ENCODE measurements around the gene NTN4.

NTN4 gene

GRCh38 chr12:95653771-95654546 is 136.6 kb downstream of the NTN4 start:
- DNase-seq = peak; percentile 88

- DNase-seq = no peak
Observed at GRCh38 chr12:95651681-95652080, 138.9 kb downstream of the NTN4 start.

DNA sequence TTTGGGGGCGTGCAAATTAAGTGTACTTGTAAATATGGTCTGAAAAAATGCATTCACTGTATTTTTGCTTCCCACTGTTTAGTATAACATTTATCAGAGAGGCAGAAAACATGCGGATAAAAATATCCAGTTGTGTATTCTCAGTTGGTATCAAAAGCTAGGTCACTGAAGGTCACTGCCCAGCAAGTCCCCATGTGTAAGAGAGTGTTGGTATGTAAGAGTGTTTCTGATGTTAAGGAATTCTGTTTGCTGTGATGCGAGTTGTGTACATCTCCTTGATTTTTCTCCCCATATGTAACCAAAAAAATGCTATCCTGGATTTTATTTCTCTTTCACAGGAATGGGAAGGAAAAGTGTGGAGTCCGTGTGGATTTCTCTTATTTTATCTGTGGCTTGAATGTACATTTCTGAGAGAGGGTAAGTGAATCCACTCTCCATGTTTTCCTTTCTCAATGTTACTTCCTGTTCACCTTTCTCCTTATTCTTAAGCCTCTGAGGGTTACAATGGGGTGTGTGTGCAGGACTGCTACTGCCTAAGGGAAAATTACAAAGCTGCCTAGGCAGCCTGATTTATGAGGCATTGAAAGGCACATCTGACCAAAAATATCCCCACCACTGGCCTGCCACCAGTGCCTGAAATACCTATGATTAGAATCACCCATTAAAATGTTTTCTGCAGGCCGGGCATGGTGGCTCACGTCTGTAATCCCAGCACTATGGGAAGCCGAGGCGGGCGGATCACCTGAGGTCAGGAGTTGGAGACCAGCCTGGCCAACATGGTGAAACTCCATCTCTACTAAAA is 141.4 kb downstream of the NTN4 start:
- peak; percentile 12 for DNase-seq

GRCh38 chr12:95646781-95647190 is 143.8 kb downstream of the NTN4 start:
- DNase-seq = peak; percentile 5

DNA sequence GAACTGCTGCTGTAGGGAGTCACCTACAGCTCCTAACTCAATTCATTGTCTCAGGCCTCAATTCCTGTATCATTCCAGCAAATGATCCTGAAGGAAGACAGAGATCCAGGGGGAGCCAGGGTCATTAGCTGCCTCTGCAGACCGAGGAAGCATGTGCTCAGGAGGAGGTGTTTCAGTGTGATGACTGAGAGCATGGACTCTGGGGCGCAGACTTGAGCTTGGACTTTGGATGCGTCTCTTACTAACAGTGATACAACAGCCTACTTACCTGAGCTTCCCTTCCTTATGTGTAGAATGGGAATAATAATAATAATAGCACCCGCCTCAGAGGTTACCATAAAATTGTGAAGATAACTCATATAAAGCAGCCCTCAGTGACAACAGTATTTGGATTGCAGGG is 147.3 kb downstream of the NTN4 start:
- no peak for DNase-seq

- no peak for DNase-seq
Observed at GRCh38 chr12:95642583-95642982, 148.0 kb downstream of the NTN4 start.

DNA sequence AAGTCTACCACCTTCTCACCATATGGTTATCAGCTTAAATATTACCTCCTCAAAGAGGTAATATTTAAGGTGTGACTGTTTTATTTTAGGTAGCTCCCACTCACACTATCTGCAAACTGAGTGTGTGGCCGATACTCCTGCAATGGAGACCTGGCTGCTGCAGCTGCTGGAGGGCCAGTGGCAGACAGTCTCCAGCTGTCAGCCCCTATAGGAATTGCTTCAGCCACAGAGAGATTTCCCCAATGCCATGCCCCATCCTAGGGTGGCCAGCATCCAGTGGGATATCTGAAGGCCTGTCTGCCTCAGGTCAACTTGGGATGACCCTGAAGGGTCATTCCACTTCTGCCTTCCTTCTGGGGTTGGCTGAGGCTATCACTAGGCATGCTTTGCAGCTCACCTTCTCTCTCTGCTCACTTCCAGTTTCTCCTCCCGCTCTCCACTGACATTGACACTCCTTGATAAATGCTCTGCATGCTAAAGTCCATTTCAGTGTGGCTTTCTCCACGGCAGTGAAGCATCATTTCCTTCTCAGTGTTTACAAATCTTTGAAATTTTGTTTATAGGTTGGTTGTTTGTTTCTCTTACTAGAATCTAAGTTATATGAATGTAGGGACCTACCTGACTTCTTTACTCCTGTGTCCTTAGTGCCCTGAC is 149.1 kb downstream of the NTN4 start:
- DNase-seq = no peak

DNA sequence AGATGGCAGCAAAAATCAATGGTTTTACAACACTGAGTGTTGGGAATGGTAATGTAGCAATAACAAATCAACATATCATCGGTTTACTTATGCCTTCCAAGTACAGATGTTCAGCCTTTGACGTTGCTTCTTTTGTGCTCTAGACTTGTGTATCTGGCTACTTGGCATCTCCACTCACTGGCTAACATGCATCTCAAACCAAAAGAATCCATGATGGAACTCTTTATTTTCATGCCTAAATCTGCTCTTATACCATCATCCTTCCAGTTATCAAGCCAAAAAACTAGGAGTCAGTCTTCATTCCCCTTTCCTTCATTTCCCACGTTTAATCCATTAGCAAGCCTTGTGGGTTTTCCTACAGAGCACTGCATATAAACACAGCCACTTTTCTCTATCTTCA is 150.0 kb downstream of the NTN4 start:
- DNase-seq = no peak

DNA sequence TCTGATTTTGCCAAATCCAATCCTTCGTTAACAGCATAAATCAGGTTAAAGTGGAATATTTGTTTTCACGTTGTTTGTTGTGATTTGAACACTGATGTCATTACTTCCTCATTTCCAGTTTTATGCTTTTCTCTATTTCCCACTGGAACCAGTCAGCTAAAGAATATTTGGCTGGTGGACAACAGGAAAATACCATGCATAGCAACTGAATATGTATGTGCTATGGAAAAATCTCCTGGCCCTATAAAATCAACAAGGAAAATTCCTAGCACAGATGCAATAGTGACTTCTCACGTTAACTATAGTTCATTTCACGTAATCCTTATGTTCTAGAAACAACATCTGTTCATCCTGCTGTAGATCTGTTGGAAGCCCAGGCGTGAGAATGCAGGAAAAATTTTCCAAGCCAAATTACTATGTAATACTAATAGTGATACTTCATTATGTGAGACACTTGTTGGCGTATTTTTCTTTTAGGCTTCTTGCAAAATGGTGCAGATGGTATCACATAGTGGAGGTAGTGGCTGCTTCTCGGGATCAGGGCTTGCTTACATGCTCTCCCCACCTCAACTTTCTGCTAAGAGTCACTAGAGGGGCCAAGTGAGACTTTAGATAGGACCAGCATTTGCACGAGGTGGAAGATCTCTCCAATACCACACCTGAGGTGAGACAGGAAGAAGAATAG is 153.0 kb downstream of the NTN4 start:
- peak; percentile 89 for DNase-seq

DNA sequence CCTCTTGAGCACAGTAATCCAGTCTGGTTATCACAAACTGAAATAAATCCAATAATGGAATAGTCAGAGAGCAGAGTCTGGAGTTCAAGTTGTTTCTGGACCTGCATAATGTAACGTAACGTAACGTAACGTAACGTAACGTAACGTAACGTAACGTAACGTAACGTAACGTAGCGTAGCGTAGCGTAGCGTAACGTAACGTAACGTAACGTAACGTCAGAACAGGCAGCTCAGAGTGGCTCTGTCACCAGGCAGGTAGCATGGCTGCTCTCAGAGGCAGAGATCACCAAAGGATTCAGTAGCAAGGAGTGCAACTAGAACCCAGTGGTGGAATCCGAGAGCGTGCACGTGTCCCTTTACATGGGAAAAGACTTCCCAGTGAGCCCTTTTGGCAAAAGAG is 153.6 kb downstream of the NTN4 start:
- DNase-seq = no peak

- peak; percentile 34 for DNase-seq
Observed at GRCh38 chr12:95634622-95635621, 155.6 kb downstream of the NTN4 start.

DNA sequence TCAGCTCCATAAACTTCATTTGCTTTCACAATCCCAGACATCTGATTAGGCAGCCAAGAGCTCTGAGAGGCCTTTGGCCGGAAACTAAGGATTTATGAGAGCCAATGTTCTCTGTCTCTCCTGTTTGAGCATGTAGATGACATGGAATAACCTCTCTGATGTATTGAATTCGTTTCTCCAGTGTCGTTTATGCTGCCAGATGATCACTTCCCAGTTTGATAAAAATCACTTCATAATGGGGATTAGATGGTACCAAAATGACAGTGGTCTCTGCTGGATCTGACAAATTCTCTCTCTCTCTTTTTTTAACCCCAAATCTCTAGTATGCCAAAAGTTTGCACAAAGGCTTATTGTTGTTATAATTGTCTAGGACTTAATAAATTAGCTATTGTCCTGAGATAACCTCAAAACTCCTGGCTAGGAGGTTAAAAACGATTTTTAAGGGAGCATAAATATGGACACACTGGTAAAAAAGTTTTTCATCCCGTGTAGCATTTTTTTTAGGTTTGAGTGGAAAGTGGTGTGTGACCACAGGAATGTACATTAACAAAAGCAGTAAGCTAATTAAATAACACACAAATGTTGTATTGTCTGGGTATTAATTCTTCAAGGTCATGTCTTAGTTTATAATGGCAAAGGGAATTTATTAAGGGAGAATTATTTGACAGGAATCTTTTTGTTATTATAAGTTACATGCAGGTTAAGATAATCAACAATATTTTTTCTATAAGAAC is 156.7 kb downstream of the NTN4 start:
- DNase-seq = peak; percentile 63

GRCh38 chr12:95633049-95633731 is 157.4 kb downstream of the NTN4 start:
- peak; percentile 86 for DNase-seq

DNA sequence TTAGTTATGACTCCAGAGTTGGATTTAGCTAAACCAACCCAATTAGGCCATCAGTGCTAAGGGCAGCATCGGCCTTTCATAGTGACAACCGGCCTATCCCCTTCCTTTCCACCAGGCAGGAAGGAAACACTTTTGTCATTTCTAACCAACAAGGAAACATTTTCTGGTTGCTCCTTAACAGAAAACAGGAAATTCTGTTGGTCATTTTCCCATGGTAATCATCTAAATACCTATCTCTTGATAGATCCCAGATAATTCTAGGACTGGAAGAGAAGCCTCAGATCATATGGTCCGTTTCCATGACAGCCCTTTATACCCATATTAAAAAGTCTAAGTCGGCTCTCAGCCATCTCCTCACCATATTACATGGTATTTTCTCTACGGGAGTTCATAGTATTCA is 160.1 kb downstream of the NTN4 start:
- DNase-seq = no peak

GRCh38 chr12:95629392-95629791 is 161.2 kb downstream of the NTN4 start:
- DNase-seq = no peak

- DNase-seq = no peak
Observed at GRCh38 chr12:95626854-95627253, 163.7 kb downstream of the NTN4 start.

- DNase-seq = no peak
Observed at GRCh38 chr12:95625012-95625411, 165.6 kb downstream of the NTN4 start.

GRCh38 chr12:95624589-95624988 is 166.0 kb downstream of the NTN4 start:
- no peak for DNase-seq

GRCh38 chr12:95623554-95624170 is 166.9 kb downstream of the NTN4 start:
- DNase-seq = peak; percentile 85

DNA sequence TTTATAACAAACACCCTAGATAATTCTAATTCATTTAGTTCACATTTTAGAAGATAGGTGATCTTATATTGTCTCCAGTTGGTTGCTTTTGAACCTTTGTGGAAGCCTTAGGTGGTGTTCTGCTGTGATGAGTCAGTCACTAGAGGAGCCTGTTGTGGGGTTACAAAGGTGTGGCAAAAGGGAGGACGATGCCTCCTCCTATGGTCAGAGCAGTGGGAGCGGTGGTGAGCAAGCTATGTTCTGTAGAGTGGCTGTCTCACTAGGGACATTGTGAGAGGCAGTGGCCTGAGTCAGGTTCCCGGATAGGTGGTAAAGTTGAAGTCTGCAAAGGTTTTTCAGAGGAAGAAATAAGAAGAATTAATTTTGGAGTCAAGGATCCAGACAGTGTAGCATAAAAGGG is 167.7 kb downstream of the NTN4 start:
- no peak for DNase-seq
